NK-92 (cell line): ENCODE measurements around the gene SND1.

Experiments used
- DNase-seq: peaks from one replicate; lab custom pipeline; 2025; ENCODE audit not compliant: unreplicated experiment; lab: John Stamatoyannopoulos, UW

Gene SND1

GRCh38 chr7:127924874-127925273 is 272.9 kb downstream of the SND1 start:
- DNase-seq: no peak

DNA sequence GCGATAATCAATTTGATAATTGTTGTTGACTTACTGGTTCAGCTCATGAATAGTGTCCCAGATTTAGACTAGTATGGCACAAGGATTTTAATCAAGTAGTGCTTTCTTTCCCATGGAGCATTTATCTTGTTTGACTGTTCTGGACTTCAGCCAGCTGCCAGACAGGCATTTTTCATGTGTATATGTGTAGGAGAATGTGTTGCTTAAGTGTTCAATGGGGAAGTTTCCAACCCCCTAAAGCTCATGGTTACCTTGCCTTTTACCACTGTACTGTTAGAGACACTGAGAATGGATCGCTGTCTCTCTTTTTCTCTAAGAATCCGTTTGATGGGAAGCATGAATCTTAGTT is 275.3 kb downstream of the SND1 start:
- DNase-seq: no peak

DNA sequence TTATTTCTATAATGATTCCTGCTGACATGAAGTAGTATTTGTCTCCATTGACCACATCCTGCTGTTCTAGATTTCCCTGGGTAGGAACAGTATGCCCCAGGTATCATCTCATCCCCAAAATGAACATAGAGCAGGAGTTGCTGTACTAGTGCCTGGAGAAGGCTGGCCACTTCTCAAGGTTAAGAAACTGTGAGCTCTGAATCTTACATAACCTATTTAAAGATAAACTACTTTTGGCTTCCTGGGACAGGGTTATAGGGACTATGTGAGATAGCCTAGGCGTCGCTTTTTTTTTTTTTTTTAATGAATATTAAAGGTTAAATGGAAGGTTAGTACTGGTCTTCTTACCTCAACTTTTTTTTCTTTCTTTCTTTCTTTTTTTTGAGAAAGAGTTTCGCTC is 276.2 kb downstream of the SND1 start:
- DNase-seq: no peak

DNA sequence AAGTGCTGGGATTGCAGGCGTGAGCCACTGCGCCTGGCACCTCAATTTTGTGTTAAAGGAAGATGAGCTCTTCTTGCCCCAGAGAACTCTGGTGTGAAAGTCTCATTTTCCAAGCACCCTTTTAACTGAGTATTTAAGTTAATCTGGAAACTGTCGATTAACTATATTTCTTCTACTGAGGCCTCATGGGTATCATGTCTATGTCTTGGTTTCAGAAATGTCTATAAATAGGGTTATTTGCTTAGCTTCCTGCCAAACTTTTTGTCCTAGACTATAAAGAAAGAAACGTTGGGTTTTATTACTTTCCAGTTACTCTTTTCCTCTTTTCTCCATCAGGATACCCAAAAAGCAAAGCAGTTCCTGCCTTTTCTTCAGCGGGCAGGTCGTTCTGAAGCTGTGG is 276.9 kb downstream of the SND1 start:
- no peak for DNase-seq

GRCh38 chr7:127930341-127931328 is 278.6 kb downstream of the SND1 start:
- DNase-seq: no peak

- DNase-seq: no peak
Measured at GRCh38 chr7:127932076-127932475, 280.1 kb downstream of the SND1 start.

DNA sequence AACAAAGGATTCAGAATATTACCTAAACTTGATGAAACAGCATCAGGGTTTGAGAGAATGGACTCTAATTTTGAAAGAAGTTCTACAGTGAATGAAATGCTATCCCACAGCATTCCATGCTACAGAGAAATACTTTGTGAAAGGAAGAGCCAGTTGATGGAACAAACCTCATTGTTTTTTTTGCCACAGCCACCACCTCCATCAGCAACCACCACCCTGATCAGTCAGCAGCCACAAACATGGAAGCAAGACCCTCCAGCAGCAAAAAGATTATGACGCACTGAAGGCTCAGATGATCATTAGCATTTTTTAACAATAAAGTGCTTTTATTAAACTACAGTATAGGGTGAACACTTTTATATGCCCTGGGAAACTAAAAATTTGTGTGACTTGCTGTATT is 280.5 kb downstream of the SND1 start:
- DNase-seq: no peak

GRCh38 chr7:127933146-127933545 is 281.2 kb downstream of the SND1 start:
- no peak for DNase-seq

GRCh38 chr7:127934711-127935110 is 282.7 kb downstream of the SND1 start:
- no peak for DNase-seq

- DNase-seq: no peak
Measured at GRCh38 chr7:127935847-127936376, 283.9 kb downstream of the SND1 start.

DNA sequence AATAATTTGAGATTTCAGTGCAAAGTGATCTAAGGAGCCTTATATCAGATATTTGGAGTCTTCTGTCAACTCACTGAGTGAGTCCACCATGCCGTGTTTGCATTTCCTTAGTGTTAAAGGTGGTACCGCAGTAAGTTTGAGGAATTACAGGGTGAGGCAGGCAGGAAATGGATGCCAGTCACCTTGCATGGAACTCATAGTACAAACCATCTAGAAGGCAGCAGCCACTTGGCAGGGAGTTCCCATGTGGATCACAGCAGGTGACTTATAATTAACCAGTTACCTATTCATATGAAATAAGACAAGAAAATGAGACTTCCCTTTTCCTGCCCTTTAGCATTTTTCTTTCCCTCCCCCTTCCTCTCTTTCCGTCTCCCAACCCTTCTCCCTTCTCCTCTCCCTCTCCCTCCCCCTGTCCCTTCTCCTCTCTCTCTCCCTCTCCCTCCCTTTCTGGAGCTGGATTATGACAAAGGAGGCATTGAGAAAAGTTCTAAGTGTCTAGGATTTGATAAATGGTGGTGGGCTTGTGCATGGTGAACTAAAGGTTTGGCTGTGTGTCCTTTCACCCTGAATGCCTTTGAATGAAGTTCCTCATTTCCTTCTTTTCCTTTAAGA is 285.2 kb downstream of the SND1 start:
- DNase-seq: no peak

DNA sequence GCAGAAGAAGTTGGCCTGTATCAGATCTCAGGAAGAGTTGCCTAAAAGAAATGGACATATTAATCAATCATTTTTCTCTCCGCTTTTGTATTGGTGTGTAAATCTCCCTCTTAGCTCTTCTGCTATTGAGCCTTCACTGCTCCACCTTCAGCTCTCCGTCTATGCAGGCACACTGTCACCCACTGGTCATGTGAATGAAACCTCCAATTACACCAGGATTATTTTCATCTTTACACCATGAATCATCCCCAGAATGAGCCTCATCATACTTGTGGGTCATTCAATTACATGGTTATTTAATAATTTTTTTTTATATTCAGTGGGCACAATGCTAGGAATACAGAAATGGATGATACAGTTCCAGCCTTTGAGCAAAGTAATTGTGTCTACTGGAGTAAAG is 286.6 kb downstream of the SND1 start:
- DNase-seq: no peak

- DNase-seq: no peak
Measured at GRCh38 chr7:127940381-127941160, 288.6 kb downstream of the SND1 start.

- no peak for DNase-seq
Measured at GRCh38 chr7:127941476-127942210, 289.6 kb downstream of the SND1 start.

- DNase-seq: no peak
Measured at GRCh38 chr7:127943541-127944521, 291.8 kb downstream of the SND1 start.

DNA sequence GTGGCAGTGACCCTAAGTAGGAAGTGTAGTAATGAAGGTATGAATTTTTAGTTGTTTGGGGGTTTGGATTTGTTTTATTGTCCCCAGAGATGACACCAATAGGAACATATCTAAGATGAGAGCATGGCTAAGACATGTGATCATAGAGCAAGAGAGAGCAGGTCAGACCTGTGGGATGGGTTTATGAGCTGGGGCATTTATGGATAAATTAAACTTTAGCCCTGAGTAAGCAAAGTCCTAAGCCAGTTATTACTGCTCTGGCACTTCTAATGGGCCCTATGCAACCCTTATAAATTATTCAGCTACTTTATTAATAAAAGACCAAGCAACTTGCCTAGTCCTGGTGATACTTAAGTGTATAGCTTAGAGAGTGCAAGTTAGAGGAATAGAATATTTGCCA is 294.1 kb downstream of the SND1 start:
- DNase-seq: no peak

- DNase-seq: no peak
Measured at GRCh38 chr7:127946847-127947246, 294.9 kb downstream of the SND1 start.

- no peak for DNase-seq
Measured at GRCh38 chr7:127948312-127948711, 296.3 kb downstream of the SND1 start.

- no peak for DNase-seq
Measured at GRCh38 chr7:127948930-127949329, 296.9 kb downstream of the SND1 start.
